ENCODE results near the gene POLA1.

GRCh38 chrX:24658421-24658820, 35.3 kb upstream of the POLA1 start:
- TF ChIP-seq CTCF (IDR thresholded peaks at IDR 0.05) (no peak), POLR2A (IDR thresholded peaks at IDR 0.05) (no peak)
